Breast epithelium (tissue), 3 donors: ENCODE data around the gene DBN1.

Source experiments
- POLR2A ChIP-seq: fragments of 450-650 bp; IDR thresholded peaks from one replicate; pipeline ENCODE4 v1.6.1; 2016; ENCODE audit warnings: antibody characterized with exemption, mild to moderate bottlenecking, moderate library complexity
- POLR2AphosphoS5 ChIP-seq, 3 donors: sonication (generic); formaldehyde crosslinking; IDR thresholded peaks; one replicate each; pipeline ENCODE4 v1.6.1; 2017; ENCODE audit warnings: antibody characterized with exemption in 3 of 3
- TF ChIP-seq, protein P1 (sequence below), 3 donors: fragments of 450-650 bp; IDR thresholded peaks; one replicate each; pipeline ENCODE4 v1.5.1; 2016 to 2017; ENCODE audit warnings: antibody characterized with exemption in 3 of 3, mild to moderate bottlenecking in 3 of 3, moderate library complexity in 3 of 3

DNA sequence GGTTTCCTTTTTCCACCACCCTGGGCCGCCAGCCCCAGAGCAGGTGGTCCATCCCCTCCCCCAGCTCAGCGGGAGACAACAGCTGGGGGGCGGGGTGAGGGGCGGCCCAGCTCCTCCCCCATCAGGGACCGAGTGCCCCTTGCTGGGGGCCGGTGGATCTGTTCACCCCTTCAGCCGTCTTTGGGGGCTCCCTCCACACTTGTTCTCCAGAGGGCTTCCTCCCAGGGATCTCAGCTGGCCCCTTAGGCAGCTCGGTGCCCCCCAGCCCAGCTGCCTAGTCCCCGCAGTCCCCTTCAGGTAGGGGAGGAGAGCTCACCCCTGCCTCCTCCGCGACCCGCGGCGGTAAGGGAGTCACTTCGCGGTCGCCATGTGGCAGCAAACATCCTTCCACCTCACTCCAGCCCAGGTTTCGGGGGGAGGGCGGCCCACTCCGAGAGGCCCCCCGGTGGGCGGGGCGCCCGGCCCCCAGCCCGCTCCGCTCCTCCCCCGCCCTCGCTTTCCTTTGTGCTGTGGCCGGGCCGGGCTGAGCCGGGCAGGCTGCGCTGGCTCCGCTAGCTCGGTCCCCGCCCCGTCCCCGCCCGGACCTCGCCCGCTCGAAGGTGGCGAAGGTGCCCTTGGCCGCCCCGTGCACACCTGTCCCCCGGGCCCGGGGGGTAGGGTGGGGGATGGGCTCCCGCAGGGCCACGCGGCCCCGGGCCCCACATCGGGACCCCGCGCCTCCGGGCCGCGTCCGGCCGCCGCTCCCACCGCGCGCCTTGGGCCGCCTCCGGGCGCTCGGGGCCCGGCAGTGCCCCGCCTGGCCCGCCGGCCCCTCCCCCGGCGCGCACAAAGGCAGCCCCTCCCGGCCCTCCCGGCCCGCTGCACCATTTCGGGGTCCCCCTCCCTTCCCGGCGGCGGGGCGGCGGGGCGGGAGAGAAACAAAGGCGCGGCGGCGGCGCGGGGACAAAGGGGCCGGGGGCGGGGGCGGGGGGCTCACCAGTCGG, 683 bp downstream of the DBN1 start:
- TF ChIP-seq, protein P1, sequence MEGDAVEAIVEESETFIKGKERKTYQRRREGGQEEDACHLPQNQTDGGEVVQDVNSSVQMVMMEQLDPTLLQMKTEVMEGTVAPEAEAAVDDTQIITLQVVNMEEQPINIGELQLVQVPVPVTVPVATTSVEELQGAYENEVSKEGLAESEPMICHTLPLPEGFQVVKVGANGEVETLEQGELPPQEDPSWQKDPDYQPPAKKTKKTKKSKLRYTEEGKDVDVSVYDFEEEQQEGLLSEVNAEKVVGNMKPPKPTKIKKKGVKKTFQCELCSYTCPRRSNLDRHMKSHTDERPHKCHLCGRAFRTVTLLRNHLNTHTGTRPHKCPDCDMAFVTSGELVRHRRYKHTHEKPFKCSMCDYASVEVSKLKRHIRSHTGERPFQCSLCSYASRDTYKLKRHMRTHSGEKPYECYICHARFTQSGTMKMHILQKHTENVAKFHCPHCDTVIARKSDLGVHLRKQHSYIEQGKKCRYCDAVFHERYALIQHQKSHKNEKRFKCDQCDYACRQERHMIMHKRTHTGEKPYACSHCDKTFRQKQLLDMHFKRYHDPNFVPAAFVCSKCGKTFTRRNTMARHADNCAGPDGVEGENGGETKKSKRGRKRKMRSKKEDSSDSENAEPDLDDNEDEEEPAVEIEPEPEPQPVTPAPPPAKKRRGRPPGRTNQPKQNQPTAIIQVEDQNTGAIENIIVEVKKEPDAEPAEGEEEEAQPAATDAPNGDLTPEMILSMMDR (IDR thresholded peaks at IDR 0.05): no peak
- TF ChIP-seq POLR2A (no peak), POLR2AphosphoS5 (IDR thresholded peaks at IDR 0.05) (no peak)
